PC-9 (cell line): Measurements from ENCODE around the gene FBXO10.

Source experiments
- EZH2 ChIP-seq: fragments of 200-600 bp; sonication (generic); IDR thresholded peaks from 2 replicates; pipeline ENCODE4 v1.8.0; 2017; ENCODE audit warnings: antibody characterized with exemption, low read depth
- TF ChIP-seq, protein P1 (sequence below): fragments of 200-600 bp; sonication (generic); conservative IDR thresholded peaks from 2 replicates; pipeline ENCODE4 v1.6.1; 2017; ENCODE audit warnings: mixed run types, antibody characterized with exemption, mild to moderate bottlenecking, moderate library complexity

- TF ChIP-seq, protein P1, sequence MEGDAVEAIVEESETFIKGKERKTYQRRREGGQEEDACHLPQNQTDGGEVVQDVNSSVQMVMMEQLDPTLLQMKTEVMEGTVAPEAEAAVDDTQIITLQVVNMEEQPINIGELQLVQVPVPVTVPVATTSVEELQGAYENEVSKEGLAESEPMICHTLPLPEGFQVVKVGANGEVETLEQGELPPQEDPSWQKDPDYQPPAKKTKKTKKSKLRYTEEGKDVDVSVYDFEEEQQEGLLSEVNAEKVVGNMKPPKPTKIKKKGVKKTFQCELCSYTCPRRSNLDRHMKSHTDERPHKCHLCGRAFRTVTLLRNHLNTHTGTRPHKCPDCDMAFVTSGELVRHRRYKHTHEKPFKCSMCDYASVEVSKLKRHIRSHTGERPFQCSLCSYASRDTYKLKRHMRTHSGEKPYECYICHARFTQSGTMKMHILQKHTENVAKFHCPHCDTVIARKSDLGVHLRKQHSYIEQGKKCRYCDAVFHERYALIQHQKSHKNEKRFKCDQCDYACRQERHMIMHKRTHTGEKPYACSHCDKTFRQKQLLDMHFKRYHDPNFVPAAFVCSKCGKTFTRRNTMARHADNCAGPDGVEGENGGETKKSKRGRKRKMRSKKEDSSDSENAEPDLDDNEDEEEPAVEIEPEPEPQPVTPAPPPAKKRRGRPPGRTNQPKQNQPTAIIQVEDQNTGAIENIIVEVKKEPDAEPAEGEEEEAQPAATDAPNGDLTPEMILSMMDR = no peak
- no peak for TF ChIP-seq EZH2
Observed at GRCh38 chr9:37523916-37524315, 52.3 kb downstream of the FBXO10 start.
